ENCODE data around the gene SDK1. TPM values are rescaled to one million over a fixed set of nuclear protein-coding genes. Genes with fewer than 3 reads are reported as not detected.

Gene SDK1
- total and polyA plus RNA-seq, 10 of the 15 experiments (the other 5 are each of a cell fraction or from before 2014, with no cell fraction given): 0.14 to 0.33 TPM; not detected in 8

- TF ChIP-seq SMC3 (IDR thresholded peaks at IDR 0.05; ENCODE audit: borderline replicate concordance, low read length) (no peak), RB1 (IDR thresholded peaks at IDR 0.05; ENCODE audit: borderline replicate concordance) (no peak), NKRF (conservative IDR thresholded peaks at IDR 0.05) (no peak), YY1 (IDR thresholded peaks at IDR 0.05; ENCODE audit: low read depth, low read length) (no peak), ELK1 (IDR thresholded peaks at IDR 0.05; ENCODE audit: low read depth, low read length) (no peak), CBFB (IDR thresholded peaks at IDR 0.05; ENCODE audit: low read depth) (no peak), MAX (IDR thresholded peaks at IDR 0.05; ENCODE audit: low read depth, low read length) (no peak), IRF4 (IDR thresholded peaks at IDR 0.05; ENCODE audit: low read depth, low read length) (no peak), NFYB (IDR thresholded peaks at IDR 0.05; ENCODE audit: insufficient read depth, low read depth, low read length) (no peak), ATF2 (IDR thresholded peaks at IDR 0.05; ENCODE audit: low read length) (no peak), PML (IDR thresholded peaks at IDR 0.05; ENCODE audit: low read length) (no peak)
- intact Hi-C loops (cut with micrococcal nuclease; ENCODE audit: unreplicated experiment): no loop called here
- Histone ChIP-seq H3K9ac (ENCODE audit: control insufficient read depth, insufficient read depth, low read length) (no peak overlapping the region), H2AFZ (ENCODE audit: control insufficient read depth, low read depth, low read length) (no peak overlapping the region), H3K4me1 (ENCODE audit: control insufficient read depth, insufficient read depth, low read length) (no peaks in the 10 kb centered on the region), H4K20me1 (ENCODE audit: control insufficient read depth, insufficient read depth) (no peaks in the 10 kb centered on the region), H3K27ac (ENCODE audit: control insufficient read depth, insufficient read depth) (no peak overlapping the region), H3K36me3 (ENCODE audit: control insufficient read depth in 2 of 2, insufficient read depth in 2 of 2, low read length in 1 of 2) (no peaks in the 10 kb centered on the region), H3K27me3 (replicated peaks in 1 of 2; ENCODE audit: control insufficient read depth in 2 of 2, insufficient read depth in 2 of 2, low read length in 1 of 2) (no peaks in the 10 kb centered on the region), H3K79me2 (ENCODE audit: control insufficient read depth, insufficient read depth, low read length) (no peaks in the 10 kb centered on the region), H3K4me3 (no peak overlapping the region), H3K9me3 (replicated peaks; ENCODE audit: control insufficient read depth, insufficient read depth, low read length) (peaks cover 2% of the 10 kb centered on the region; the same call in 1 of the 3 replicates), H3K4me2 (ENCODE audit: control insufficient read depth, insufficient read depth) (no peak overlapping the region)
- FAIRE-seq (no peak), DNase-seq (ENCODE audit: low read depth, low spot score) (no peak), ATAC-seq (no peak)
- POLR2A ChIA-PET: no interaction called here
- SMC1A ChIA-PET (ENCODE audit: uncharacterized antibody, unreplicated experiment): no interaction called here
- CTCF ChIA-PET: no interaction called here
- in situ Hi-C loops (cut with MboI): no loop called here
- WGBS (ENCODE audit: insufficient coverage, insufficient replicate concordance, low lambda C conversion rate, missing lambda C conversion rate): 47% methylated on average over 16 of the region's 16 CpGs
- RAD21 ChIA-PET (ENCODE audit: unreplicated experiment): no interaction called here
- BruUV-seq (replicated peaks): no TSS peak
Observed at GRCh38 chr7:4272141-4272540, 971.1 kb downstream of the SDK1 start.

All from GM12878 (cell line).